CD4-positive, alpha-beta T cell (primary cell): Measurements from ENCODE around the gene GFPT1. TPM values are rescaled to one million over a fixed set of nuclear protein-coding genes. Genes with fewer than 3 reads are reported as not detected.
A peak's percentile ranks its signal among the peaks of the same experiment; 100 is the strongest.

ENCODE experiments used
- ATAC-seq: fragments of 200-7000 bp; cut with Tn5 transposase; one replicate; pipeline ENCODE4 v1.10.0; 2022; ENCODE audit warnings: mild to moderate bottlenecking; ENCODE audit not compliant: poor library complexity
- CTCF ChIA-PET: fragments of 350-600 bp; sonication (Branson Sonifier 250); formaldehyde crosslinking; loops from one replicate; lab custom pipeline; 2021; ENCODE audit warnings: antibody characterized with exemption, inconsistent platforms; lab: Charles Lee
- POLR2A ChIA-PET: fragments of 350-600 bp; sonication (Branson Sonifier 250); formaldehyde crosslinking; loops from one replicate; lab custom pipeline; 2021; ENCODE audit warnings: antibody characterized with exemption, inconsistent platforms; lab: Charles Lee
- DNase-seq, 14 experiments: peaks; one replicate each; pipeline ENCODE4 v3.0.0-alpha.2; 2013 to 2020; ENCODE audit warnings: mixed read lengths in 2 of 14
- H3K27ac ChIP-seq, 2 donors: one replicate each; pipeline versions ENCODE4 v1.5.1 to v1.7.0; 2013; ENCODE audit warnings: low read length in 2 of 2, low read depth in 1 of 2, mild to moderate bottlenecking in 1 of 2
- H3K27me3 ChIP-seq, 2 experiments: 1 replicate in 1 of 2; 2 replicates in 1 of 2; pipeline versions ENCODE4 v1.6.1 to v1.7.0; 2013; ENCODE audit warnings: low read length in 2 of 2, control low read depth in 1 of 2, mild to moderate bottlenecking in 1 of 2, moderate library complexity in 1 of 2; ENCODE audit not compliant: insufficient read depth in 2 of 2, control insufficient read depth in 1 of 2
- H3K36me3 ChIP-seq: one replicate; pipeline ENCODE4 v1.6.1; 2013; ENCODE audit warnings: low read length, control low read depth; ENCODE audit not compliant: insufficient read depth
- H3K4me1 ChIP-seq: one replicate; pipeline ENCODE4 v1.6.1; 2013; ENCODE audit warnings: low read length, control low read depth; ENCODE audit not compliant: insufficient read depth
- H3K4me3 ChIP-seq: one replicate; pipeline ENCODE4 v1.5.1; 2013; ENCODE audit warnings: mild to moderate bottlenecking, low read length, moderate library complexity
- H3K9me3 ChIP-seq, 2 experiments: 1 replicate in 1 of 2; 2 replicates in 1 of 2; pipeline versions ENCODE4 v1.6.1 to v1.7.0; 2013; ENCODE audit warnings: low read length in 2 of 2, mild to moderate bottlenecking in 2 of 2, control low read depth in 1 of 2, moderate library complexity in 1 of 2; ENCODE audit not compliant: control insufficient read depth in 1 of 2, insufficient read depth in 1 of 2
- H3K27ac Mint-ChIP-seq: one replicate; pipeline ENCODE4 v1.8.0; 2020; ENCODE audit warnings: mixed read lengths
- H3K27me3 Mint-ChIP-seq: one replicate; pipeline ENCODE4 v1.8.0; 2021; ENCODE audit warnings: mixed read lengths
- H3K36me3 Mint-ChIP-seq: one replicate; pipeline ENCODE4 v1.8.0; 2021; ENCODE audit warnings: low read depth, mixed read lengths
- H3K4me1 Mint-ChIP-seq: one replicate; pipeline ENCODE4 v1.8.0; 2021; ENCODE audit warnings: low read depth, mixed read lengths
- H3K4me3 Mint-ChIP-seq: one replicate; pipeline ENCODE4 v1.8.0; 2020; ENCODE audit warnings: mild to moderate bottlenecking, mixed read lengths
- H3K9me3 Mint-ChIP-seq: one replicate; pipeline ENCODE4 v1.8.0; 2020; ENCODE audit warnings: mixed read lengths
- CTCF ChIP-seq: fragments of 200-600 bp; IDR thresholded peaks from one replicate; pipeline ENCODE4 v1.8.0; 2022; ENCODE audit warnings: antibody characterized with exemption, mild to moderate bottlenecking
- intact Hi-C, 2 experiments: fragments of 100-400 bp; cut with DNase I in 1 of 2; cut with micrococcal nuclease in 1 of 2; formaldehyde crosslinking; loops; one replicate each; pipeline versions ENCODE4 v1.15.1 to v1.9.0; 2023 to 2025; cut with DNase I, micrococcal nuclease
- total RNA-seq, 174 experiments: library from RNA in 2 of 174; stranded (reverse) in 2 of 174; gene quantifications; one replicate each; pipeline ENCODE4 v1.2.3 and lab custom pipeline; 2021 to 2026

Gene GFPT1
- total RNA-seq, 2 experiments from 2014 or later: 17.6 to 18.3 TPM

- peaks cover 7 to 19% of the 10 kb centered on the region in 2 experiments for H3K9me3 ChIP-seq
- H3K27ac Mint-ChIP-seq: no peak overlapping the region
- ATAC-seq (no peak), DNase-seq (no peak)
- H3K27me3 ChIP-seq: peaks cover 18 to 29% of the 10 kb centered on the region in 2 experiments
- no peak overlapping the region for H3K27ac ChIP-seq
- TF ChIP-seq CTCF: no peak
- CTCF ChIA-PET: interaction anchor here (1.4 to 3.4 kb wide), 2 partner anchors 12 to 14 kb away, joined by 3 to 12 read pairs; no protein-coding TSS in a partner anchor
- peaks cover 31% of the 10 kb centered on the region for H3K4me1 ChIP-seq
- intact Hi-C loops: loop anchor here (2.0 to 5.0 kb wide), 3 partner anchors 279 to 844 kb away; no protein-coding TSS in a partner anchor
- H3K9me3 Mint-ChIP-seq: no peaks in the 10 kb centered on the region
- no peaks in the 10 kb centered on the region for H3K36me3 ChIP-seq
- no peaks in the 10 kb centered on the region for H3K36me3 Mint-ChIP-seq
- H3K4me3 ChIP-seq: peak overlapping the region; percentile 56
- POLR2A ChIA-PET: interaction anchor here (1.1 kb wide), 1 partner anchor 843 kb away, joined by 3 read pairs; no protein-coding TSS in a partner anchor
- H3K27me3 Mint-ChIP-seq: peaks cover 40% of the 10 kb centered on the region
- peak overlapping the region; percentile 79 for H3K4me3 Mint-ChIP-seq
- peaks cover 31% of the 10 kb centered on the region for H3K4me1 Mint-ChIP-seq
Observed at GRCh38 chr2:69305712-69306392, 81.2 kb downstream of the GFPT1 start.

- CTCF ChIA-PET: interaction anchor here (3.4 kb wide), 1 partner anchor 13 kb away, joined by 12 read pairs; no protein-coding TSS in a partner anchor
Observed at GRCh38 chr2:69305166-69305565, 81.9 kb downstream of the GFPT1 start.

GRCh38 chr2:69304656-69305055, 82.4 kb downstream of the GFPT1 start:
- H3K4me3 ChIP-seq: no peak overlapping the region
- no peak overlapping the region for H3K27ac ChIP-seq
- H3K27me3 Mint-ChIP-seq: peaks cover 51% of the 10 kb centered on the region
- no peak overlapping the region for H3K4me3 Mint-ChIP-seq
- H3K4me1 Mint-ChIP-seq: peaks cover 26% of the 10 kb centered on the region
- peaks cover 18 to 29% of the 10 kb centered on the region in 2 experiments for H3K27me3 ChIP-seq
- H3K9me3 ChIP-seq: peaks cover 7 to 19% of the 10 kb centered on the region in 2 experiments
- H3K9me3 Mint-ChIP-seq: no peaks in the 10 kb centered on the region
- intact Hi-C loops: loop anchor here in 1 of 2 experiments (5.0 kb wide), 2 partner anchors 277 to 842 kb away; no protein-coding TSS in a partner anchor
- no peaks in the 10 kb centered on the region for H3K36me3 Mint-ChIP-seq
- H3K36me3 ChIP-seq: no peaks in the 10 kb centered on the region
- POLR2A ChIA-PET: no interaction called here
- ATAC-seq (no peak), DNase-seq (no peak)
- CTCF ChIA-PET: no interaction called here
- H3K4me1 ChIP-seq: peaks cover 27% of the 10 kb centered on the region
- no peak for TF ChIP-seq CTCF
- no peak overlapping the region for H3K27ac Mint-ChIP-seq

More at GRCh38 chr2:69305166-69305565, 81.9 kb downstream of the GFPT1 start:
- H3K27me3 ChIP-seq: peaks cover 18 to 29% of the 10 kb centered on the region in 2 experiments
- TF ChIP-seq CTCF: no peak
- Mint-ChIP-seq H3K9me3 (no peaks in the 10 kb centered on the region), H3K27ac (no peak overlapping the region), H3K4me3 (no peak overlapping the region), H3K4me1 (peaks cover 31% of the 10 kb centered on the region), H3K27me3 (peaks cover 47% of the 10 kb centered on the region), H3K36me3 (no peaks in the 10 kb centered on the region)
- H3K4me1 ChIP-seq: peaks cover 31% of the 10 kb centered on the region
- H3K36me3 ChIP-seq: no peaks in the 10 kb centered on the region
- DNase-seq (no peak), ATAC-seq (no peak)
- POLR2A ChIA-PET: no interaction called here
- H3K4me3 ChIP-seq: no peak overlapping the region
- intact Hi-C loops: loop anchor here in 1 of 2 experiments (5.0 kb wide), 2 partner anchors 278 to 843 kb away; no protein-coding TSS in a partner anchor
- peaks cover 7 to 19% of the 10 kb centered on the region in 2 experiments for H3K9me3 ChIP-seq
- no peak overlapping the region for H3K27ac ChIP-seq
